Measurements from ENCODE around the gene UNC93B1.
A peak's percentile ranks its signal among the peaks of the same experiment; 100 is the strongest.

UNC93B1 gene

GRCh38 chr11:68013611-68014156, 9.8 kb upstream of the UNC93B1 start:
- TF ChIP-seq GATA1 (IDR thresholded peaks at IDR 0.05; ENCODE audit: low read depth, low read length), result no peak
- TF ChIP-seq POLR2A (IDR thresholded peaks at IDR 0.05; ENCODE audit: low read length), result no peak
- DNase-seq, result no peak

GRCh38 chr11:68012843-68013610, 9.1 kb upstream of the UNC93B1 start:
- DNase-seq, result no peak
- TF ChIP-seq GATA1 (IDR thresholded peaks at IDR 0.05; ENCODE audit: low read depth, low read length), result no peak
- TF ChIP-seq POLR2A (IDR thresholded peaks at IDR 0.05; ENCODE audit: low read length), result no peak

GRCh38 chr11:68012044-68012842, 8.3 kb upstream of the UNC93B1 start:
- DNase-seq, result no peak
- TF ChIP-seq GATA1 (IDR thresholded peaks at IDR 0.05; ENCODE audit: low read depth, low read length), result no peak
- no peak for TF ChIP-seq POLR2A (IDR thresholded peaks at IDR 0.05; ENCODE audit: low read length)

GRCh38 chr11:68011051-68011943, 7.4 kb upstream of the UNC93B1 start:
- no peak for DNase-seq
- no peak for TF ChIP-seq POLR2A (IDR thresholded peaks at IDR 0.05; ENCODE audit: low read length)
- TF ChIP-seq GATA1 (IDR thresholded peaks at IDR 0.05; ENCODE audit: low read depth, low read length), result no peak

GRCh38 chr11:68010090-68011041, 6.5 kb upstream of the UNC93B1 start, which contains the start of gene ALDH3B1:
TSS of gene ALDH3B1 (plus strand) at chr11:68010327. CDS start at chr11:68015298, 4,971 bp downstream.
- TF ChIP-seq GATA1 (IDR thresholded peaks at IDR 0.05; ENCODE audit: low read depth, low read length) (no peak), POLR2A (IDR thresholded peaks at IDR 0.05; ENCODE audit: low read length) (peak; percentile 89)
- peak; percentile 97 for DNase-seq

- peak; percentile 89 to 92 for DNase-seq
Measured at GRCh38 chr11:68009391-68010089, 5.6 kb upstream of the UNC93B1 start.

GRCh38 chr11:68008381-68009337, 4.8 kb upstream of the UNC93B1 start:
- peak; percentile 66 to 69 for DNase-seq
- TF ChIP-seq GATA1 (IDR thresholded peaks at IDR 0.05; ENCODE audit: low read depth, low read length), result no peak
- peak; percentile 42 for TF ChIP-seq POLR2A (IDR thresholded peaks at IDR 0.05; ENCODE audit: low read length)

More at GRCh38 chr11:68009391-68010089, 5.6 kb upstream of the UNC93B1 start:
- TF ChIP-seq GATA1 (IDR thresholded peaks at IDR 0.05; ENCODE audit: low read depth, low read length) (no peak), POLR2A (IDR thresholded peaks at IDR 0.05; ENCODE audit: low read length) (no peak)

GRCh38 chr11:68007498-68008380, 3.8 kb upstream of the UNC93B1 start:
- TF ChIP-seq GATA1 (IDR thresholded peaks at IDR 0.05; ENCODE audit: low read depth, low read length), result no peak
- no peak for TF ChIP-seq POLR2A (IDR thresholded peaks at IDR 0.05; ENCODE audit: low read length)
- no peak for DNase-seq

- TF ChIP-seq POLR2A (IDR thresholded peaks at IDR 0.05; ENCODE audit: low read length) (no peak), GATA1 (IDR thresholded peaks at IDR 0.05; ENCODE audit: low read depth, low read length) (no peak)
- DNase-seq, result no peak
Measured at GRCh38 chr11:68006606-68007166, 2.8 kb upstream of the UNC93B1 start.

Data from erythroblast (primary cell).